ENCODE results near the gene MYL12A. TPM values are rescaled to one million over a fixed set of nuclear protein-coding genes. Genes with fewer than 3 reads are reported as not detected.

Gene MYL12A
- total RNA-seq, 4 donors from 2014 or later: 526 to 2,307 (median 1,474) TPM

DNA sequence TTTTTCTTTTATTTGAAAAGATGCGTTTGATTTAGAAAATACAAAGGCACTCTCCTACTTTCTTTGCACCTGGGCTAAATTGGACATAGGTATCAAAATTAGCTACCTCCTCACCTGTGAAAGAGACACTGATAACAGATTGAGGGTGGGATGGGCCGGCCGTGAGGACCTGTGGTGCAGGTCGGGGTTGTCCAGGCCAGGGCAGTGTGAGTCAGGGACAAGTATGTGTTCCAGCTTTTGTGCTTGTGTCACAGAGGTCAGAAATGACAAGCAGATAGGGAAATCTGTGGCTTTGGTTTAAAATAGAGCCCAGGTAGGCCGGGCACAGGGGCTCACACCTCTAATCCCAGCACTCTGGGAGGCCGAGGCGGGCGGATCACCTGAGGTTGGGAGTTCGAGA lies 36.9 kb downstream of the MYL12A start:
- DNase-seq: no peak
- no peaks in the 10 kb centered on the region for H3K27me3 ChIP-seq
- H3K4me3 ChIP-seq: no peak overlapping the region
- intact Hi-C loops (cut with DNase I; ENCODE audit: low total_unique reads): no loop called here
- no peak overlapping the region for H3K27ac ChIP-seq
- no peak for ATAC-seq
- in situ Hi-C loops (cut with MboI; ENCODE audit: low sequenced_read_pairs in 4 of 4): loop anchor here (5.0 to 10.0 kb wide), 5 partner anchors 160 to 383 kb away; partner anchors contain the start of gene TGIF1 (in 2 of the 4)
- no peak for TF ChIP-seq POLR2A (IDR thresholded peaks at IDR 0.05)
- TF ChIP-seq, protein P1, sequence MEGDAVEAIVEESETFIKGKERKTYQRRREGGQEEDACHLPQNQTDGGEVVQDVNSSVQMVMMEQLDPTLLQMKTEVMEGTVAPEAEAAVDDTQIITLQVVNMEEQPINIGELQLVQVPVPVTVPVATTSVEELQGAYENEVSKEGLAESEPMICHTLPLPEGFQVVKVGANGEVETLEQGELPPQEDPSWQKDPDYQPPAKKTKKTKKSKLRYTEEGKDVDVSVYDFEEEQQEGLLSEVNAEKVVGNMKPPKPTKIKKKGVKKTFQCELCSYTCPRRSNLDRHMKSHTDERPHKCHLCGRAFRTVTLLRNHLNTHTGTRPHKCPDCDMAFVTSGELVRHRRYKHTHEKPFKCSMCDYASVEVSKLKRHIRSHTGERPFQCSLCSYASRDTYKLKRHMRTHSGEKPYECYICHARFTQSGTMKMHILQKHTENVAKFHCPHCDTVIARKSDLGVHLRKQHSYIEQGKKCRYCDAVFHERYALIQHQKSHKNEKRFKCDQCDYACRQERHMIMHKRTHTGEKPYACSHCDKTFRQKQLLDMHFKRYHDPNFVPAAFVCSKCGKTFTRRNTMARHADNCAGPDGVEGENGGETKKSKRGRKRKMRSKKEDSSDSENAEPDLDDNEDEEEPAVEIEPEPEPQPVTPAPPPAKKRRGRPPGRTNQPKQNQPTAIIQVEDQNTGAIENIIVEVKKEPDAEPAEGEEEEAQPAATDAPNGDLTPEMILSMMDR (IDR thresholded peaks at IDR 0.05 in 4 of 5, conservative IDR thresholded peaks at IDR 0.05 in 1 of 5): no peak
- H3K36me3 ChIP-seq: no peaks in the 10 kb centered on the region
- H3K9me3 ChIP-seq: no peaks in the 10 kb centered on the region
- H3K4me1 ChIP-seq: peaks cover 6 to 10% of the 10 kb centered on the region in 2 donors

GRCh38 chr18:3286159-3286558 lies 38.6 kb downstream of the MYL12A start:
- DNase-seq: no peak

DNA sequence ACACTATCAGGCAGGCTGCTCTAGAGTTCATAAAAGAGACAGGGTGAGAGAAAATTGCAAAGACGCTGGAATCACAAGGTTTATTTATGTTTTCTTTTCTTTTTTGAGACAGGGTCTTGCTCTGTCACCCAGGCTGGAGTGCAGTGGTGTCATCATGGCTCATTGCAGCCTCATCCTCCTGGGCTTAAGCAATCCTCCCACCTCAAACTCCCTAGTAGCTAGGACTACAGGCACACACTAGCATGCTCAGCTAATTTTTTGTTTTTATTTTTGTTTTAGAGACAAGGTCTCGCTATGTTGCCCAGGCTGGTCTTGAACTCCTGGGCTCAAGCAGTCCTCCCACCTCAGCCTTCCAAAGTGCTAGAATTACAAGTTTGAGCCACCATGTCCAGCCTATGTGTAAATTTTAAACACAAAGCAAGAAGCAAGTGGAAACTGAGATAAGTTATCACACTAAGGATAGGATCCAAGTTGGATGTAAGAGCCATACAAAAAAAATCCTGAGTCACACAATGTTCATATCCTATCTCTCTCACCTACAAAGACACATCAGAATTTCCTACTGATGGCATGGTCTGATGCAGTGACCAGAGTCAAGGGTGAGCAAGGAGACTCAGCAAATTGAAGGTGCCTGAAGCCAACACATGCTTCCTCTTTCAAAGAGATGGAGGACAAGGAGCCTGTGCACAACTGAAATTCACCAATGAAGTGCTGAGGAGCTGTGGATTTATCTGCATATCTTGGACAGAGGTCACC lies 45.8 kb downstream of the MYL12A start:
- Histone ChIP-seq H3K9me3 (no peaks in the 10 kb centered on the region), H3K4me1 (peaks cover 0 to 5% of the 10 kb centered on the region in 2 donors), H3K36me3 (no peaks in the 10 kb centered on the region), H3K27ac (no peak overlapping the region), H3K27me3 (no peaks in the 10 kb centered on the region), H3K4me3 (no peak overlapping the region)
- ATAC-seq (no peak), DNase-seq (no peak)
- intact Hi-C loops (cut with DNase I; ENCODE audit: low total_unique reads): no loop called here
- TF ChIP-seq, protein P1 (IDR thresholded peaks at IDR 0.05 in 4 of 5, conservative IDR thresholded peaks at IDR 0.05 in 1 of 5): no peak
- TF ChIP-seq POLR2A (IDR thresholded peaks at IDR 0.05): no peak
- in situ Hi-C loops (cut with MboI; ENCODE audit: low sequenced_read_pairs in 4 of 4): loop anchor here in 1 of 4 donors (5.0 kb wide), 1 partner anchor 169 kb away; no protein-coding TSS in a partner anchor

More at GRCh38 chr18:3286159-3286558, 38.6 kb downstream of the MYL12A start:
- intact Hi-C loops (cut with DNase I; ENCODE audit: low total_unique reads) (no loop called here), in situ Hi-C loops (cut with MboI; ENCODE audit: low sequenced_read_pairs in 4 of 4) (loop anchor here in 3 of 4 donors (5.0 to 10.0 kb wide), 3 partner anchors 159 to 309 kb away; no protein-coding TSS in a partner anchor)
- Histone ChIP-seq H3K4me1 (peaks cover 6 to 10% of the 10 kb centered on the region in 2 donors), H3K9me3 (no peaks in the 10 kb centered on the region), H3K36me3 (no peaks in the 10 kb centered on the region), H3K27me3 (no peaks in the 10 kb centered on the region), H3K27ac (no peak overlapping the region), H3K4me3 (no peak overlapping the region)
- no peak for TF ChIP-seq POLR2A (IDR thresholded peaks at IDR 0.05)
- TF ChIP-seq, protein P1 (IDR thresholded peaks at IDR 0.05 in 4 of 5, conservative IDR thresholded peaks at IDR 0.05 in 1 of 5): no peak
- no peak for ATAC-seq

DNA sequence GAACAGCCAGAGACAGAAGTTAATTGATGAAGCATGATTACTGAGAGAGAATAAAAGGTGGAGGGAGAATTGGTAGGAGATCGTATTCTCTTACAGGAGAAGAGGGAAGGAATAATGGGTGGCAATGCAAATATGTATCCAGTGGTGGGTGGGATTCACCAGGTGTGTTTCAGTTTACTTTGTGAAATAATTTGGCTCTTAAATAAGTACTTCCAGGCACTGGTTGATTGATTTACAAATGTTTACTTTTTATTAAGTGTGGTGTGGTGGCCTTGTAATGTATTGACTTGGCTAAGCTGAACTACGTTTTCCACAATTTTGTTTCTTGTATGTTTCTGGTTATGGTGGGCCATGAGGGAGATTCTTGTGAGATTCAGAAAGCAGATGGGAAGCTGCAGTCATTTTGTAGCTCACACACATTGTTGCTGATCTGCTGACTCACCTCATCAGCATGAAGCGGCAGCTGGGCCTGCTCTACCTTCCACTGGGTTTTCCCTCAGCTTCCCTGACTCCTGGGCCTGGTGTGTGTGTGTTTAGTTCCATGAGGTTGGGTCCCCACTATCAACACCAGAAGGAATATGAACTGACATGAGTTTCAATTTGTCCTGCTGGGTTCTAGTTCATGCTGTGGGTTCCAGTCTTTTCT lies 47.0 kb downstream of the MYL12A start:
- intact Hi-C loops (cut with DNase I; ENCODE audit: low total_unique reads): no loop called here
- H3K9me3 ChIP-seq: no peaks in the 10 kb centered on the region
- no peak for TF ChIP-seq POLR2A (IDR thresholded peaks at IDR 0.05)
- TF ChIP-seq, protein P1 (IDR thresholded peaks at IDR 0.05 in 4 of 5, conservative IDR thresholded peaks at IDR 0.05 in 1 of 5): no peak

More for the DNA sequence above, 47.0 kb downstream of the MYL12A start:
- DNase-seq (no peak), ATAC-seq (no peak)
- Histone ChIP-seq H3K4me3 (no peak overlapping the region), H3K36me3 (no peaks in the 10 kb centered on the region), H3K27ac (no peak overlapping the region), H3K4me1 (peaks cover 0 to 5% of the 10 kb centered on the region in 2 donors), H3K27me3 (no peaks in the 10 kb centered on the region)
- in situ Hi-C loops (cut with MboI; ENCODE audit: low sequenced_read_pairs in 4 of 4): loop anchor here in 1 of 4 donors (5.0 kb wide), 1 partner anchor 168 kb away; no protein-coding TSS in a partner anchor
